GM19238 (cell line): ENCODE results near the gene SMIM24.
"Not testable (repeated sequence)": the region's sequence is repeated elsewhere in the genome, so short reads cannot be mapped to it uniquely, and the experiment has no call there.

Experiments
- DNase-seq: peaks from one replicate; pipeline ENCODE4 v3.0.0; 2011; ENCODE audit warnings: low spot score; ENCODE audit not compliant: insufficient read length

Gene SMIM24

GRCh38 chr19:3514930-3515329 is 34.6 kb upstream of the SMIM24 start:
- DNase-seq, result no peak

- no peak for DNase-seq
Measured at GRCh38 chr19:3513229-3514140, 33.2 kb upstream of the SMIM24 start.

- no peak for DNase-seq
Measured at GRCh38 chr19:3512562-3513228, 32.4 kb upstream of the SMIM24 start.

GRCh38 chr19:3511506-3512251 is 31.4 kb upstream of the SMIM24 start:
- no peak for DNase-seq

- DNase-seq, result no peak
Measured at GRCh38 chr19:3510727-3511126, 30.4 kb upstream of the SMIM24 start.

- DNase-seq, result no peak
Measured at GRCh38 chr19:3509566-3509989, 29.3 kb upstream of the SMIM24 start.

- DNase-seq, result no peak
Measured at GRCh38 chr19:3508771-3509535, 28.6 kb upstream of the SMIM24 start.

- not testable (repeated sequence) for DNase-seq
Measured at GRCh38 chr19:3508121-3508661, 27.9 kb upstream of the SMIM24 start.

- DNase-seq, result no peak
Measured at GRCh38 chr19:3507371-3508120, 27.2 kb upstream of the SMIM24 start.

GRCh38 chr19:3506384-3507340 is 26.3 kb upstream of the SMIM24 start:
- peak; percentile 58 for DNase-seq

- DNase-seq, result peak; percentile 99
Measured at GRCh38 chr19:3505598-3506383, 25.5 kb upstream of the SMIM24 start, which contains the start of gene FZR1. Gene FZR1, plus strand, starts transcription at chr19:3506311. Its CDS starts 16,679 bp downstream, at chr19:3522990.

GRCh38 chr19:3504735-3505134 is 24.4 kb upstream of the SMIM24 start:
- no peak for DNase-seq

GRCh38 chr19:3503036-3503572 is 22.8 kb upstream of the SMIM24 start:
- DNase-seq, result no peak

- no peak for DNase-seq
Measured at GRCh38 chr19:3501780-3502179, 21.5 kb upstream of the SMIM24 start.

GRCh38 chr19:3500429-3501101 is 20.2 kb upstream of the SMIM24 start, which contains the start of gene DOHH:
Gene DOHH, minus strand, starts transcription at chr19:3500674. Its CDS starts 3,860 bp downstream, at chr19:3496814.
- peak; percentile 97 for DNase-seq

- no peak for DNase-seq
Measured at GRCh38 chr19:3499738-3500428, 19.6 kb upstream of the SMIM24 start.
